Mucosa of rectum (tissue), 2 donors: Measurements from ENCODE around the gene CAMTA1.

Experiments used
- H3K27ac ChIP-seq, 2 donors: one replicate each; pipeline ENCODE4 v1.7.0; 2013; ENCODE audit warnings: inconsistent platforms in 2 of 2, low read depth in 2 of 2, low read length in 2 of 2
- H3K27me3 ChIP-seq, 2 donors: one replicate each; pipeline ENCODE4 v1.7.0; 2013; ENCODE audit warnings: low read length in 2 of 2; ENCODE audit not compliant: control insufficient read depth in 2 of 2, insufficient read depth in 2 of 2
- H3K36me3 ChIP-seq, 2 donors: one replicate each; pipeline ENCODE4 v1.7.0; 2013; ENCODE audit warnings: low read length in 2 of 2; ENCODE audit not compliant: control insufficient read depth in 2 of 2, insufficient read depth in 2 of 2
- H3K4me1 ChIP-seq, 2 donors: one replicate each; pipeline ENCODE4 v1.7.0; 2013; ENCODE audit warnings: low read length in 2 of 2, mild to moderate bottlenecking in 1 of 2; ENCODE audit not compliant: control insufficient read depth in 2 of 2, insufficient read depth in 2 of 2
- H3K4me3 ChIP-seq, 2 donors: one replicate each; pipeline ENCODE4 v1.7.0; 2013; ENCODE audit warnings: low read length in 2 of 2
- H3K9ac ChIP-seq, 2 donors: one replicate each; pipeline ENCODE4 v1.7.0; 2013; ENCODE audit warnings: low read length in 2 of 2, low read depth in 1 of 2, mild to moderate bottlenecking in 1 of 2
- H3K9me3 ChIP-seq, 2 donors: one replicate each; pipeline ENCODE4 v1.7.0; 2013; ENCODE audit warnings: low read length in 2 of 2; ENCODE audit not compliant: control insufficient read depth in 2 of 2
- donor health status: healthy.
- donor health status: Normal muscosa, but diverticular disease.

Gene CAMTA1

GRCh38 chr1:7621334-7622219 is 836.3 kb downstream of the CAMTA1 start:
- H3K27me3 ChIP-seq: peaks cover 0 to 2% of the 10 kb centered on the region in 2 donors
- no peaks in the 10 kb centered on the region for H3K36me3 ChIP-seq
- no peak overlapping the region for H3K9ac ChIP-seq
- H3K4me1 ChIP-seq: no peaks in the 10 kb centered on the region
- no peaks in the 10 kb centered on the region for H3K9me3 ChIP-seq
- H3K4me3 ChIP-seq: no peak overlapping the region
- H3K27ac ChIP-seq: no peak overlapping the region

- H3K36me3 ChIP-seq: no peaks in the 10 kb centered on the region
- H3K4me3 ChIP-seq: no peak overlapping the region
- peaks cover 2 to 4% of the 10 kb centered on the region in 2 donors for H3K27me3 ChIP-seq
- H3K9me3 ChIP-seq: no peaks in the 10 kb centered on the region
- no peaks in the 10 kb centered on the region for H3K4me1 ChIP-seq
- H3K9ac ChIP-seq: no peak overlapping the region
- no peak overlapping the region for H3K27ac ChIP-seq
These were observed 838.6 kb downstream of the CAMTA1 start for GRCh38 chr1:7623842-7624241.

- Histone ChIP-seq H3K4me3 (no peak overlapping the region), H3K36me3 (no peaks in the 10 kb centered on the region), H3K9me3 (no peaks in the 10 kb centered on the region), H3K4me1 (no peaks in the 10 kb centered on the region), H3K9ac (no peak overlapping the region), H3K27me3 (peaks cover 2 to 4% of the 10 kb centered on the region in 2 donors), H3K27ac (no peak overlapping the region)
These were observed 839.6 kb downstream of the CAMTA1 start for GRCh38 chr1:7624791-7625355.

- Histone ChIP-seq H3K9me3 (no peaks in the 10 kb centered on the region), H3K27me3 (peaks cover 2 to 4% of the 10 kb centered on the region in 2 donors), H3K4me3 (no peak overlapping the region), H3K27ac (no peak overlapping the region), H3K4me1 (no peaks in the 10 kb centered on the region), H3K9ac (no peak overlapping the region), H3K36me3 (no peaks in the 10 kb centered on the region)
These were observed 840.1 kb downstream of the CAMTA1 start for GRCh38 chr1:7625401-7625800.

GRCh38 chr1:7628273-7628672 is 843.0 kb downstream of the CAMTA1 start:
- H3K9ac ChIP-seq: no peak overlapping the region
- H3K4me1 ChIP-seq: no peaks in the 10 kb centered on the region
- H3K9me3 ChIP-seq: no peaks in the 10 kb centered on the region
- no peak overlapping the region for H3K4me3 ChIP-seq
- peaks cover 0 to 10% of the 10 kb centered on the region in 2 donors for H3K27me3 ChIP-seq
- no peaks in the 10 kb centered on the region for H3K36me3 ChIP-seq
- H3K27ac ChIP-seq: no peak overlapping the region

- no peak overlapping the region for H3K9ac ChIP-seq
- H3K4me1 ChIP-seq: no peaks in the 10 kb centered on the region
- H3K27ac ChIP-seq: no peak overlapping the region
- H3K4me3 ChIP-seq: no peak overlapping the region
- H3K27me3 ChIP-seq: peaks cover 0 to 10% of the 10 kb centered on the region in 2 donors
- no peaks in the 10 kb centered on the region for H3K9me3 ChIP-seq
- no peaks in the 10 kb centered on the region for H3K36me3 ChIP-seq
These were observed 843.8 kb downstream of the CAMTA1 start for GRCh38 chr1:7629011-7629410.

GRCh38 chr1:7629465-7630195 is 844.4 kb downstream of the CAMTA1 start:
- no peaks in the 10 kb centered on the region for H3K9me3 ChIP-seq
- no peaks in the 10 kb centered on the region for H3K36me3 ChIP-seq
- H3K4me1 ChIP-seq: no peaks in the 10 kb centered on the region
- no peak overlapping the region for H3K4me3 ChIP-seq
- H3K27ac ChIP-seq: no peak overlapping the region
- peaks cover 0 to 10% of the 10 kb centered on the region in 2 donors for H3K27me3 ChIP-seq
- H3K9ac ChIP-seq: no peak overlapping the region

- no peaks in the 10 kb centered on the region for H3K4me1 ChIP-seq
- no peak overlapping the region for H3K27ac ChIP-seq
- H3K27me3 ChIP-seq: peaks cover 0 to 10% of the 10 kb centered on the region in 2 donors
- no peaks in the 10 kb centered on the region for H3K9me3 ChIP-seq
- no peak overlapping the region for H3K9ac ChIP-seq
- no peaks in the 10 kb centered on the region for H3K36me3 ChIP-seq
- no peak overlapping the region for H3K4me3 ChIP-seq
These were observed 845.1 kb downstream of the CAMTA1 start for GRCh38 chr1:7630378-7630777.

- Histone ChIP-seq H3K27ac (no peak overlapping the region), H3K4me3 (no peak overlapping the region), H3K9me3 (no peaks in the 10 kb centered on the region), H3K27me3 (peaks cover 0 to 10% of the 10 kb centered on the region in 2 donors), H3K36me3 (no peaks in the 10 kb centered on the region), H3K9ac (no peak overlapping the region), H3K4me1 (no peaks in the 10 kb centered on the region)
These were observed 846.9 kb downstream of the CAMTA1 start for GRCh38 chr1:7632176-7632575.

GRCh38 chr1:7632681-7633080 is 847.4 kb downstream of the CAMTA1 start:
- peaks cover 0 to 10% of the 10 kb centered on the region in 2 donors for H3K27me3 ChIP-seq
- no peak overlapping the region for H3K4me3 ChIP-seq
- H3K27ac ChIP-seq: no peak overlapping the region
- H3K4me1 ChIP-seq: no peaks in the 10 kb centered on the region
- H3K36me3 ChIP-seq: no peaks in the 10 kb centered on the region
- no peak overlapping the region for H3K9ac ChIP-seq
- H3K9me3 ChIP-seq: no peaks in the 10 kb centered on the region
